Stimulated activated naive CD8-positive, alpha-beta T cell treated with anti-CD3 and anti-CD28 coated beads, Interleukin-15, amount 100 ng/mL, for 72 hours (primary cell): Measurements from ENCODE around the gene TACC3.

ENCODE experiments used
- ATAC-seq: fragments of 150-1000 bp; cut with Tn5 transposase; 2 replicates; pipeline ENCODE4 v1.10.0; 2021; ENCODE audit warnings: mild to moderate bottlenecking, moderate library complexity
- DNase-seq, 2 donors: peaks; one replicate each; pipeline ENCODE4 v3.0.0; 2021 to 2022
- H3K27ac Mint-ChIP-seq, 2 donors: one replicate each; pipeline ENCODE4 v1.8.0; 2022; ENCODE audit warnings: mild to moderate bottlenecking in 2 of 2, mixed read lengths in 2 of 2, moderate library complexity in 2 of 2
- H3K27me3 Mint-ChIP-seq: one replicate; pipeline ENCODE4 v1.8.0; 2022; ENCODE audit warnings: mixed read lengths
- H3K4me1 Mint-ChIP-seq: one replicate; pipeline ENCODE4 v1.8.0; 2022; ENCODE audit warnings: mild to moderate bottlenecking, mixed read lengths
- H3K4me3 Mint-ChIP-seq, 2 donors: one replicate each; pipeline ENCODE4 v1.8.0; 2022; ENCODE audit warnings: mild to moderate bottlenecking in 2 of 2, mixed read lengths in 2 of 2, moderate library complexity in 1 of 2
- H3K9me3 Mint-ChIP-seq, 2 donors: one replicate each; pipeline ENCODE4 v1.8.0; 2022; ENCODE audit warnings: mixed read lengths in 2 of 2

TACC3 gene

GRCh38 chr4:1721003-1721665 lies at the start of gene TACC3, which contains the start of gene TMEM129:
TACC3 (plus strand) TSS chr4:1721521; CDS start chr4:1723422, 1,901 bp downstream.
TMEM129 (minus strand) TSS chr4:1721323; CDS start chr4:1720837, 486 bp downstream.
- DNase-seq: peak; percentile 93 to 96
- peak; percentile 88 for ATAC-seq
- no peaks in the 10 kb centered on the region for H3K27me3 Mint-ChIP-seq
- peak within 1 kb of the TSS; percentile 98 to 99 for H3K27ac Mint-ChIP-seq
- H3K4me1 Mint-ChIP-seq: peaks cover 79% of the 10 kb centered on the region
- no peaks in the 10 kb centered on the region for H3K9me3 Mint-ChIP-seq
- H3K4me3 Mint-ChIP-seq: peak within 1 kb of the TSS; percentile 98 to 99

GRCh38 chr4:1673671-1674070 lies 47.6 kb upstream of the TACC3 start:
- DNase-seq (no peak), ATAC-seq (no peak)
- H3K9me3 Mint-ChIP-seq: no peaks in the 10 kb centered on the region
- peaks cover 7% of the 10 kb centered on the region for H3K27me3 Mint-ChIP-seq
- no peak overlapping the region for H3K27ac Mint-ChIP-seq
- peaks cover 6% of the 10 kb centered on the region for H3K4me1 Mint-ChIP-seq
- H3K4me3 Mint-ChIP-seq: no peak overlapping the region

GRCh38 chr4:1674682-1675081 lies 46.6 kb upstream of the TACC3 start:
- DNase-seq: no peak
- Mint-ChIP-seq H3K27me3 (peaks cover 7% of the 10 kb centered on the region), H3K4me3 (no peak overlapping the region), H3K9me3 (no peaks in the 10 kb centered on the region), H3K27ac (no peak overlapping the region), H3K4me1 (peaks cover 6% of the 10 kb centered on the region)
- no peak for ATAC-seq

- no peak overlapping the region for H3K27ac Mint-ChIP-seq
- ATAC-seq (no peak), DNase-seq (no peak)
- H3K9me3 Mint-ChIP-seq: no peaks in the 10 kb centered on the region
- H3K4me3 Mint-ChIP-seq: no peak overlapping the region
- peaks cover 6% of the 10 kb centered on the region for H3K4me1 Mint-ChIP-seq
- peaks cover 7% of the 10 kb centered on the region for H3K27me3 Mint-ChIP-seq
Observed at GRCh38 chr4:1675136-1675801, 46.1 kb upstream of the TACC3 start.

GRCh38 chr4:1675802-1676137 lies 45.6 kb upstream of the TACC3 start:
- peaks cover 6% of the 10 kb centered on the region for H3K4me1 Mint-ChIP-seq
- DNase-seq (no peak), ATAC-seq (no peak)
- H3K27ac Mint-ChIP-seq: no peak overlapping the region
- H3K9me3 Mint-ChIP-seq: no peaks in the 10 kb centered on the region
- no peak overlapping the region for H3K4me3 Mint-ChIP-seq
- peaks cover 7% of the 10 kb centered on the region for H3K27me3 Mint-ChIP-seq

- Mint-ChIP-seq H3K4me3 (no peak overlapping the region), H3K27me3 (peaks cover 7% of the 10 kb centered on the region), H3K4me1 (peaks cover 6% of the 10 kb centered on the region), H3K9me3 (no peaks in the 10 kb centered on the region), H3K27ac (no peak overlapping the region)
- DNase-seq (no peak), ATAC-seq (peak; percentile 31)
Observed at GRCh38 chr4:1676605-1677525, 44.5 kb upstream of the TACC3 start.

- DNase-seq (no peak), ATAC-seq (no peak)
- no peaks in the 10 kb centered on the region for H3K9me3 Mint-ChIP-seq
- peaks cover 7% of the 10 kb centered on the region for H3K27me3 Mint-ChIP-seq
- H3K4me3 Mint-ChIP-seq: no peak overlapping the region
- H3K4me1 Mint-ChIP-seq: peaks cover 14% of the 10 kb centered on the region
- no peak overlapping the region for H3K27ac Mint-ChIP-seq
Observed at GRCh38 chr4:1678244-1678643, 43.1 kb upstream of the TACC3 start.

- ATAC-seq: no peak
- Mint-ChIP-seq H3K9me3 (no peaks in the 10 kb centered on the region), H3K4me3 (peak overlapping the region; percentile 81 to 86), H3K27ac (peak overlapping the region in 1 of 2 donors; percentile 63), H3K27me3 (no peaks in the 10 kb centered on the region), H3K4me1 (peaks cover 12% of the 10 kb centered on the region)
- DNase-seq: no peak
Observed at GRCh38 chr4:1682860-1683259, 38.5 kb upstream of the TACC3 start.

- DNase-seq (no peak), ATAC-seq (no peak)
- Mint-ChIP-seq H3K4me1 (peaks cover 12% of the 10 kb centered on the region), H3K4me3 (peak overlapping the region; percentile 81 to 86), H3K27ac (peak overlapping the region; percentile 22 to 89), H3K27me3 (no peaks in the 10 kb centered on the region), H3K9me3 (no peaks in the 10 kb centered on the region)
Observed at GRCh38 chr4:1683261-1683735, 38.0 kb upstream of the TACC3 start.

GRCh38 chr4:1683736-1684505 lies 37.4 kb upstream of the TACC3 start, which contains the start of gene FAM53A:
FAM53A (minus strand) TSS chr4:1684313; CDS start chr4:1668741, 15,572 bp downstream.
- Mint-ChIP-seq H3K27ac (peak within 1 kb of the TSS; percentile 22 to 89), H3K4me3 (peak within 1 kb of the TSS; percentile 81 to 86), H3K4me1 (peaks cover 12% of the 10 kb centered on the region), H3K27me3 (no peaks in the 10 kb centered on the region), H3K9me3 (no peaks in the 10 kb centered on the region)
- peak; percentile 91 for ATAC-seq
- peak; percentile 94 to 96 for DNase-seq

GRCh38 chr4:1684506-1685234 lies 36.7 kb upstream of the TACC3 start:
- Mint-ChIP-seq H3K4me3 (peak overlapping the region; percentile 62 to 63), H3K9me3 (no peaks in the 10 kb centered on the region), H3K27ac (no peak overlapping the region), H3K27me3 (no peaks in the 10 kb centered on the region), H3K4me1 (peaks cover 12% of the 10 kb centered on the region)
- ATAC-seq (peak; percentile 52), DNase-seq (no peak)

- Mint-ChIP-seq H3K4me3 (peak overlapping the region in 1 of 2 donors; percentile 63), H3K4me1 (peaks cover 12% of the 10 kb centered on the region), H3K27me3 (no peaks in the 10 kb centered on the region), H3K9me3 (no peaks in the 10 kb centered on the region), H3K27ac (no peak overlapping the region)
- DNase-seq (no peak), ATAC-seq (no peak)
Observed at GRCh38 chr4:1685235-1686150, 35.8 kb upstream of the TACC3 start.

GRCh38 chr4:1686440-1687036 lies 34.8 kb upstream of the TACC3 start:
- no peak for DNase-seq
- Mint-ChIP-seq H3K27me3 (no peaks in the 10 kb centered on the region), H3K4me1 (peaks cover 12% of the 10 kb centered on the region), H3K4me3 (no peak overlapping the region), H3K9me3 (no peaks in the 10 kb centered on the region), H3K27ac (no peak overlapping the region)
- ATAC-seq: no peak
